HUES64 (cell line): ENCODE data around the gene LRCH1.

ENCODE experiments used
- H3K27ac ChIP-seq: 2 replicates; pipeline ENCODE4 v1.7.0; 2013; ENCODE audit warnings: low read depth, low read length, inconsistent platforms
- H3K27me3 ChIP-seq: 2 replicates; pipeline ENCODE4 v1.6.1; 2013; ENCODE audit warnings: mild to moderate bottlenecking, low read length; ENCODE audit not compliant: insufficient read depth
- H3K36me3 ChIP-seq: 2 replicates; pipeline ENCODE4 v1.6.1; 2013; ENCODE audit warnings: mild to moderate bottlenecking, low read length; ENCODE audit not compliant: insufficient read depth
- H3K4me1 ChIP-seq: 2 replicates; pipeline ENCODE4 v1.6.1; 2013; ENCODE audit warnings: mild to moderate bottlenecking, low read length, moderate library complexity; ENCODE audit not compliant: insufficient read depth
- H3K4me3 ChIP-seq: 2 replicates; pipeline ENCODE4 v1.5.1; 2013; ENCODE audit warnings: mild to moderate bottlenecking, low read length, moderate library complexity
- H3K9ac ChIP-seq: 2 replicates; pipeline ENCODE4 v1.6.1; 2013; ENCODE audit warnings: mild to moderate bottlenecking, low read depth, low read length
- H3K9me3 ChIP-seq: 2 replicates; pipeline ENCODE4 v1.6.1; 2013; ENCODE audit warnings: low read depth, low read length; ENCODE audit not compliant: insufficient read depth
- WGBS: fragments of 150-250, 120-280 bp; methylation state at CpG from one replicate; pipeline ENCODE4 v1.1.7; 2013; ENCODE audit warnings: missing lambda C conversion rate; 5-methylcytosine and 5-hydroxymethylcytosine counted together

The LRCH1 gene

GRCh38 chr13:46605825-46606554 lies 53.0 kb downstream of the LRCH1 start:
- no peak overlapping the region for H3K27ac ChIP-seq
- no peaks in the 10 kb centered on the region for H3K36me3 ChIP-seq
- H3K4me3 ChIP-seq = no peak overlapping the region
- peaks cover 16% of the 10 kb centered on the region for H3K4me1 ChIP-seq
- H3K9me3 ChIP-seq = no peaks in the 10 kb centered on the region
- 73% methylated on average over 1 of the region's 3 CpGs for WGBS
- H3K9ac ChIP-seq = no peak overlapping the region
- H3K27me3 ChIP-seq = no peaks in the 10 kb centered on the region

GRCh38 chr13:46606970-46607369 lies 54.0 kb downstream of the LRCH1 start:
- H3K9ac ChIP-seq = no peak overlapping the region
- 88% methylated on average over 3 of the region's 3 CpGs for WGBS
- H3K27ac ChIP-seq = no peak overlapping the region
- H3K4me1 ChIP-seq = peaks cover 16% of the 10 kb centered on the region
- no peak overlapping the region for H3K4me3 ChIP-seq
- H3K9me3 ChIP-seq = no peaks in the 10 kb centered on the region
- no peaks in the 10 kb centered on the region for H3K36me3 ChIP-seq
- H3K27me3 ChIP-seq = no peaks in the 10 kb centered on the region

- no peak overlapping the region for H3K27ac ChIP-seq
- no peaks in the 10 kb centered on the region for H3K9me3 ChIP-seq
- peaks cover 16% of the 10 kb centered on the region for H3K4me1 ChIP-seq
- WGBS = 86% methylated on average over 9 of the region's 9 CpGs
- H3K4me3 ChIP-seq = no peak overlapping the region
- no peaks in the 10 kb centered on the region for H3K36me3 ChIP-seq
- no peaks in the 10 kb centered on the region for H3K27me3 ChIP-seq
- H3K9ac ChIP-seq = no peak overlapping the region
Observed at GRCh38 chr13:46607768-46608564, 55.0 kb downstream of the LRCH1 start.

GRCh38 chr13:46609052-46609451 lies 56.1 kb downstream of the LRCH1 start:
- H3K27me3 ChIP-seq = no peaks in the 10 kb centered on the region
- no peak overlapping the region for H3K9ac ChIP-seq
- H3K27ac ChIP-seq = no peak overlapping the region
- H3K9me3 ChIP-seq = no peaks in the 10 kb centered on the region
- H3K4me3 ChIP-seq = no peak overlapping the region
- H3K4me1 ChIP-seq = peaks cover 22% of the 10 kb centered on the region
- WGBS = 94% methylated on average over 4 of the region's 4 CpGs
- H3K36me3 ChIP-seq = no peaks in the 10 kb centered on the region

GRCh38 chr13:46609726-46610125 lies 56.8 kb downstream of the LRCH1 start:
- Histone ChIP-seq H3K27ac (no peak overlapping the region), H3K27me3 (no peaks in the 10 kb centered on the region), H3K9me3 (no peaks in the 10 kb centered on the region), H3K36me3 (no peaks in the 10 kb centered on the region), H3K4me1 (peaks cover 22% of the 10 kb centered on the region), H3K9ac (no peak overlapping the region), H3K4me3 (no peak overlapping the region)
- WGBS = 88% methylated on average over 6 of the region's 6 CpGs

- Histone ChIP-seq H3K4me3 (no peak overlapping the region), H3K9me3 (no peaks in the 10 kb centered on the region), H3K9ac (no peak overlapping the region), H3K36me3 (no peaks in the 10 kb centered on the region), H3K27me3 (no peaks in the 10 kb centered on the region), H3K4me1 (peaks cover 27% of the 10 kb centered on the region), H3K27ac (no peak overlapping the region)
- WGBS = 78% methylated on average over 2 of the region's 3 CpGs
Observed at GRCh38 chr13:46612267-46612666, 59.3 kb downstream of the LRCH1 start.

GRCh38 chr13:46613409-46614049 lies 60.6 kb downstream of the LRCH1 start:
- no peak overlapping the region for H3K9ac ChIP-seq
- no peaks in the 10 kb centered on the region for H3K36me3 ChIP-seq
- H3K27me3 ChIP-seq = no peaks in the 10 kb centered on the region
- H3K27ac ChIP-seq = no peak overlapping the region
- H3K4me3 ChIP-seq = no peak overlapping the region
- no peaks in the 10 kb centered on the region for H3K9me3 ChIP-seq
- peaks cover 24% of the 10 kb centered on the region; the same call in 1 of the 2 replicates for H3K4me1 ChIP-seq
- WGBS = 90% methylated on average over 8 of the region's 8 CpGs

- no peaks in the 10 kb centered on the region for H3K27me3 ChIP-seq
- H3K9ac ChIP-seq = no peak overlapping the region
- no peak overlapping the region for H3K4me3 ChIP-seq
- H3K4me1 ChIP-seq = peaks cover 21% of the 10 kb centered on the region
- WGBS = 96% methylated on average over 6 of the region's 7 CpGs
- H3K36me3 ChIP-seq = no peaks in the 10 kb centered on the region
- no peaks in the 10 kb centered on the region for H3K9me3 ChIP-seq
- no peak overlapping the region for H3K27ac ChIP-seq
Observed at GRCh38 chr13:46614582-46614981, 61.6 kb downstream of the LRCH1 start.

GRCh38 chr13:46615888-46616531 lies 63.0 kb downstream of the LRCH1 start:
- Histone ChIP-seq H3K9ac (no peak overlapping the region), H3K9me3 (no peaks in the 10 kb centered on the region), H3K36me3 (no peaks in the 10 kb centered on the region), H3K27me3 (no peaks in the 10 kb centered on the region), H3K4me3 (no peak overlapping the region), H3K4me1 (peaks cover 36% of the 10 kb centered on the region), H3K27ac (no peak overlapping the region)
- WGBS = 97% methylated on average over 8 of the region's 8 CpGs

GRCh38 chr13:46617229-46617721 lies 64.3 kb downstream of the LRCH1 start:
- peaks cover 48% of the 10 kb centered on the region for H3K4me1 ChIP-seq
- H3K27me3 ChIP-seq = no peaks in the 10 kb centered on the region
- no peak overlapping the region; the same call in 1 of the 2 replicates for H3K9ac ChIP-seq
- no peaks in the 10 kb centered on the region for H3K36me3 ChIP-seq
- H3K9me3 ChIP-seq = no peaks in the 10 kb centered on the region
- no peak overlapping the region for H3K4me3 ChIP-seq
- 73% methylated on average over 8 of the region's 8 CpGs for WGBS
- no peak overlapping the region for H3K27ac ChIP-seq

GRCh38 chr13:46617885-46618284 lies 64.9 kb downstream of the LRCH1 start:
- no peaks in the 10 kb centered on the region for H3K36me3 ChIP-seq
- H3K4me3 ChIP-seq = no peak overlapping the region
- H3K27me3 ChIP-seq = no peaks in the 10 kb centered on the region
- H3K4me1 ChIP-seq = peaks cover 54% of the 10 kb centered on the region
- WGBS = 88% methylated on average over 5 of the region's 5 CpGs
- no peak overlapping the region for H3K9ac ChIP-seq
- no peaks in the 10 kb centered on the region for H3K9me3 ChIP-seq
- H3K27ac ChIP-seq = no peak overlapping the region
